ENCODE results near the gene IL1RL1.

IL1RL1 gene

GRCh38 chr2:102289129-102289528 is 22.2 kb upstream of the IL1RL1 start:
- no peak for DNase-seq (ENCODE audit: low read depth)
- no peak overlapping the region for H3K4me3 ChIP-seq (ENCODE audit: low read depth, low read length)
- no peak for TF ChIP-seq MYC (IDR thresholded peaks at IDR 0.05; ENCODE audit: low read depth, low read length)
- no peak for TF ChIP-seq MAX (IDR thresholded peaks at IDR 0.05; ENCODE audit: low read depth, low read length)
- no peak for TF ChIP-seq POLR2A (IDR thresholded peaks at IDR 0.05; ENCODE audit: extremely low read depth, insufficient read length)
- TF ChIP-seq CTCF (IDR thresholded peaks at IDR 0.05; ENCODE audit: low read depth, low read length) = no peak

GRCh38 chr2:102290594-102290993 is 20.8 kb upstream of the IL1RL1 start:
- no peak overlapping the region for H3K4me3 ChIP-seq (ENCODE audit: low read depth, low read length)
- DNase-seq (ENCODE audit: low read depth) = no peak
- TF ChIP-seq CTCF (IDR thresholded peaks at IDR 0.05; ENCODE audit: low read depth, low read length) (no peak), MYC (IDR thresholded peaks at IDR 0.05; ENCODE audit: low read depth, low read length) (no peak), MAX (IDR thresholded peaks at IDR 0.05; ENCODE audit: low read depth, low read length) (no peak), POLR2A (IDR thresholded peaks at IDR 0.05; ENCODE audit: extremely low read depth, insufficient read length) (no peak)

- peak overlapping the region; percentile 16 for H3K4me3 ChIP-seq (ENCODE audit: low read depth, low read length)
- TF ChIP-seq CTCF (IDR thresholded peaks at IDR 0.05; ENCODE audit: low read depth, low read length) = no peak
- no peak for TF ChIP-seq MYC (IDR thresholded peaks at IDR 0.05; ENCODE audit: low read depth, low read length)
- no peak for TF ChIP-seq MAX (IDR thresholded peaks at IDR 0.05; ENCODE audit: low read depth, low read length)
- no peak for TF ChIP-seq POLR2A (IDR thresholded peaks at IDR 0.05; ENCODE audit: extremely low read depth, insufficient read length)
- DNase-seq (ENCODE audit: low read depth) = peak; percentile 86
Measured at GRCh38 chr2:102291319-102292075, 19.9 kb upstream of the IL1RL1 start.

GRCh38 chr2:102294802-102295489 is 16.4 kb upstream of the IL1RL1 start:
- H3K4me3 ChIP-seq (ENCODE audit: low read depth, low read length) = no peak overlapping the region
- DNase-seq (ENCODE audit: low read depth) = no peak
- TF ChIP-seq MYC (IDR thresholded peaks at IDR 0.05; ENCODE audit: low read depth, low read length) (no peak), CTCF (IDR thresholded peaks at IDR 0.05; ENCODE audit: low read depth, low read length) (no peak), POLR2A (IDR thresholded peaks at IDR 0.05; ENCODE audit: extremely low read depth, insufficient read length) (no peak), MAX (IDR thresholded peaks at IDR 0.05; ENCODE audit: low read depth, low read length) (no peak)

GRCh38 chr2:102295566-102295965 is 15.8 kb upstream of the IL1RL1 start:
- no peak for TF ChIP-seq MAX (IDR thresholded peaks at IDR 0.05; ENCODE audit: low read depth, low read length)
- no peak for TF ChIP-seq MYC (IDR thresholded peaks at IDR 0.05; ENCODE audit: low read depth, low read length)
- no peak for TF ChIP-seq POLR2A (IDR thresholded peaks at IDR 0.05; ENCODE audit: extremely low read depth, insufficient read length)
- TF ChIP-seq CTCF (IDR thresholded peaks at IDR 0.05; ENCODE audit: low read depth, low read length) = no peak
- no peak overlapping the region for H3K4me3 ChIP-seq (ENCODE audit: low read depth, low read length)
- no peak for DNase-seq (ENCODE audit: low read depth)
